SK-N-SH (cell line): Measurements from ENCODE around the gene NTRK3. TPM values are rescaled to one million over a fixed set of nuclear protein-coding genes. Genes with fewer than 3 reads are reported as not detected.

Experiments used
- CTCF ChIA-PET: fragments of 300-600, 350-600 bp; formaldehyde crosslinking; extraction: SDS; loops from one replicate; lab custom pipeline; 2021; lab: Yijun Ruan, JAX
- POLR2A ChIA-PET: fragments of 350-600 bp; sonication (Branson Sonifier 250); formaldehyde crosslinking; extraction: SDS; loops from one replicate; lab custom pipeline; 2020; ENCODE audit warnings: antibody characterized with exemption, inconsistent platforms; lab: Yijun Ruan, JAX
- DNase-seq: peaks from one replicate; pipeline ENCODE4 v3.0.0; 2012
- H2AFZ ChIP-seq: fragments of 200-600 bp; sonication (generic); 2 replicates; pipeline ENCODE4 v1.8.1; 2016; ENCODE audit warnings: antibody characterized with exemption, mild to moderate bottlenecking, low read depth
- H3F3A ChIP-seq: fragments of 200-600 bp; sonication (generic); replicated peaks from 2 replicates; pipeline ENCODE3; 2016; ENCODE audit warnings: antibody characterized with exemption, mild to moderate bottlenecking; ENCODE audit not compliant: insufficient read depth
- H3K27ac ChIP-seq, 2 experiments: fragments of 200-500 bp in 1 of 2; fragments of 200-600 bp in 1 of 2; sonication (Bioruptor generic) in 1 of 2; sonication (generic), shearing (Covaris generic) in 1 of 2; 2 replicates each; pipeline versions ENCODE4 v1.5.1 to v1.6.1; 2014 to 2016; ENCODE audit warnings: low read depth in 2 of 2, inconsistent platforms in 1 of 2, low read length in 1 of 2, mild to moderate bottlenecking in 1 of 2, mixed read lengths in 1 of 2
- H3K27me3 ChIP-seq: fragments of 200-600 bp; sonication (generic), shearing (Covaris generic); 2 replicates; pipeline ENCODE4 v1.6.1; 2016; ENCODE audit warnings: mixed run types; ENCODE audit not compliant: insufficient read depth
- H3K36me3 ChIP-seq, 2 experiments: fragments of 200-500 bp in 1 of 2; fragments of 200-600 bp in 1 of 2; sonication (Bioruptor generic) in 1 of 2; sonication (generic) in 1 of 2; replicated peaks in 1 of 2; 2 replicates each; pipeline versions ENCODE3 to v1.5.1; 2014 to 2016; ENCODE audit warnings: low read length in 1 of 2, mild to moderate bottlenecking in 1 of 2; ENCODE audit not compliant: insufficient read depth in 2 of 2, control insufficient read depth in 1 of 2
- H3K4me1 ChIP-seq, 2 experiments: fragments of 200-500 bp in 1 of 2; fragments of 200-600 bp in 1 of 2; sonication (Bioruptor generic) in 1 of 2; sonication (generic), shearing (Covaris generic) in 1 of 2; 2 replicates each; pipeline versions ENCODE4 v1.5.1 to v1.6.1; 2014 to 2016; ENCODE audit warnings: low read depth in 1 of 2, low read length in 1 of 2, mixed run types in 1 of 2; ENCODE audit not compliant: insufficient read depth in 2 of 2, control insufficient read depth in 1 of 2
- H3K4me2 ChIP-seq: fragments of 200-600 bp; sonication (generic), shearing (Covaris generic); 2 replicates; pipeline ENCODE4 v1.6.1; 2017; ENCODE audit warnings: mixed run types
- H3K4me3 ChIP-seq, 2 experiments: fragments of 200-500 bp in 1 of 2; fragments of 200-600 bp in 1 of 2; sonication (Bioruptor generic) in 1 of 2; sonication (generic), shearing (Covaris generic) in 1 of 2; 2 replicates each; pipeline versions ENCODE4 v1.5.1 to v1.8.1; 2014 to 2016; ENCODE audit warnings: low read depth in 2 of 2, inconsistent platforms in 1 of 2, low read length in 1 of 2, mild to moderate bottlenecking in 1 of 2, mixed read lengths in 1 of 2, moderate library complexity in 1 of 2
- H3K79me2 ChIP-seq: fragments of 200-600 bp; sonication (generic); 2 replicates; pipeline ENCODE4 v1.8.1; 2017; ENCODE audit warnings: mild to moderate bottlenecking; ENCODE audit not compliant: insufficient read depth
- H3K9ac ChIP-seq: fragments of 200-600 bp; sonication (generic); 2 replicates; pipeline ENCODE4 v1.6.1; 2017; ENCODE audit warnings: mixed run types
- H3K9me2 ChIP-seq: fragments of 200-600 bp; sonication (generic); 2 replicates; pipeline ENCODE4 v1.6.1; 2017; ENCODE audit warnings: mixed run types
- H3K9me3 ChIP-seq: fragments of 200-600 bp; sonication (generic); 2 replicates; pipeline ENCODE4 v1.6.1; 2017; ENCODE audit warnings: mixed run types, mild to moderate bottlenecking, moderate library complexity
- H4K20me1 ChIP-seq: fragments of 200-600 bp; sonication (generic); 2 replicates; pipeline ENCODE4 v1.6.1; 2017; ENCODE audit warnings: mild to moderate bottlenecking, mixed run types; ENCODE audit not compliant: insufficient read depth
- ELF1 ChIP-seq: IDR thresholded peaks from 2 replicates; pipeline ENCODE4 v1.4.0; 2012
- EZH2phosphoT487 ChIP-seq: fragments of 200-600 bp; sonication (generic); IDR thresholded peaks from 2 replicates; pipeline ENCODE4 v1.6.1; 2017; ENCODE audit warnings: low read depth, mixed run types, mild to moderate bottlenecking, antibody characterized with exemption, moderate library complexity, borderline replicate concordance
- FOXJ3 ChIP-seq: sonication (generic); formaldehyde crosslinking; IDR thresholded peaks from 2 replicates; pipeline ENCODE4 v1.5.1; 2020; ENCODE audit warnings: mild to moderate bottlenecking, missing genetic modification reagents
- MXI1 ChIP-seq: IDR thresholded peaks from 2 replicates; pipeline ENCODE4 v1.6.1; 2012; ENCODE audit warnings: mild to moderate bottlenecking, low read depth, low read length, improper control_type of control experiment
- NFIC ChIP-seq: IDR thresholded peaks from 2 replicates; pipeline ENCODE4 v1.4.0; 2012; ENCODE audit warnings: borderline replicate concordance
- RCOR1 ChIP-seq: fragments of 150-350 bp; IDR thresholded peaks from 2 replicates; pipeline ENCODE4 v1.6.1; 2017; ENCODE audit warnings: antibody characterized with exemption, low read length
- RXRA ChIP-seq: IDR thresholded peaks from 2 replicates; pipeline ENCODE4 v1.4.0; 2012; ENCODE audit warnings: low read depth, mild to moderate bottlenecking, borderline replicate concordance
- SIN3A ChIP-seq: IDR thresholded peaks from 2 replicates; pipeline ENCODE4 v1.6.1; 2012; ENCODE audit warnings: low read depth, mild to moderate bottlenecking, low read length, moderate library complexity, borderline replicate concordance
- SMC3 ChIP-seq: IDR thresholded peaks from 2 replicates; pipeline ENCODE4 v1.6.1; 2012; ENCODE audit warnings: low read depth, low read length, improper control_type of control experiment
- TAF1 ChIP-seq: IDR thresholded peaks from 2 replicates; pipeline ENCODE4 v1.6.1; 2012; ENCODE audit warnings: low read depth, mild to moderate bottlenecking, low read length, moderate library complexity, borderline replicate concordance
- TCF12 ChIP-seq: IDR thresholded peaks from 2 replicates; pipeline ENCODE4 v1.4.0; 2012
- TEAD4 ChIP-seq: IDR thresholded peaks from 2 replicates; pipeline ENCODE4 v1.4.0; 2012; ENCODE audit warnings: mild to moderate bottlenecking, borderline replicate concordance; ENCODE audit not compliant: insufficient read depth
- YY1 ChIP-seq: IDR thresholded peaks from 2 replicates; pipeline ENCODE4 v1.4.0; 2012; ENCODE audit warnings: low read depth, mild to moderate bottlenecking
- WGBS: methylation state at CpG from one replicate; pipeline ENCODE4 v1.1.6; 2017; ENCODE audit warnings: low lambda C conversion rate; 5-methylcytosine and 5-hydroxymethylcytosine counted together
- polyA plus RNA-seq, 3 experiments: library from polyadenylated mRNA; depleted of rRNA; stranded (reverse); fragments of >200 nt; gene quantifications; 2 replicates each; pipeline ENCODE4 v1.2.3, GENCODE V29; 2012
- TF ChIP-seq, protein P1 (sequence below): IDR thresholded peaks from 2 replicates; pipeline ENCODE4 v1.6.1; 2012; ENCODE audit warnings: mild to moderate bottlenecking, low read depth, low read length, moderate library complexity
- TF ChIP-seq, protein P2 (sequence below): fragments of 150-350 bp; IDR thresholded peaks from 2 replicates; pipeline ENCODE4 v1.6.1; 2016; ENCODE audit warnings: mild to moderate bottlenecking, low read depth, low read length
- TF ChIP-seq, protein P3 (sequence below): IDR thresholded peaks from 2 replicates; pipeline ENCODE4 v1.4.0; 2012; ENCODE audit warnings: low read depth
- TF ChIP-seq, protein P4 (sequence below): IDR thresholded peaks from 2 replicates; pipeline ENCODE4 v1.4.0; 2012; ENCODE audit warnings: low read depth, borderline replicate concordance

NTRK3 gene
- polyA plus RNA-seq, 1 of the 3 experiments (the other 2 are of a cell fraction), result 2.6 TPM

DNA sequence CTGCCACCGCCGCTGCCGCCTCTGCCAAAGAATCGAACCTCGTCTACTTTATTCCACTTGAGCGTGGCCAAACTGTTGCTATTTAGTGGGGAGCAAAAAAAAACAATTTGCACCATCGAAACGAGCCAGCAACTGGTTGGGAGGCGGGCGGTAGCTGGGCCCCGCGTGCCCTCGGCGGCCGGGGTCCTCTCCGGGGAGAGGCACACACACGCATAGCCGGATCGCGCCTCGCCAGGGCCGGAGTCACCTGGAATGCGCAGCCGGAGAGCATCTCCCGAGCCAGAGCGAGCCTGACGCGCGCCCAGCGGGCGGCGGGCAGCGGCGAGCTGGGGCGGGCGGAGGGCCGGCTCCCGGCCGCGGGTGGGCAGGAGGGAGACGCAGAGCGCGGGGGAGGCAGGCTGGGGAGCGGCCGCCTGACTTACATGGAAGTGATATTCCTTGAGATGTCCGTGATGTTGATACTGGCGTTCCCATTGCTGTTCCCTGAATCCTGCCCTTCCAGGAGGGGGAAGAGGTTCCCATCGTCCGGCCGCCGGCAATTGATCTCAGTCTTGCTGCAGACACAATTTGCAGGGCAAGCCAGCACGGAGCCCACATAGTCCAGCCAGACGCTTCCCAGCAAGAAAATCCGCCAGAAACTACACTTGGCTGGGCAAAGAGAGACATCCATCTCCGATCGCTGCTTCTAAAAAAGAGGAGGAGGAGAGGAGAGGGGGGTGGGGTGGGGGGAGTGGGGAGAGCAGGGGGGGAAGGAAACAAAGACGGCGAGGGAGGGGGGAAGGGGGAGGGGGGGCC, 858 bp downstream of the NTRK3 start (continued):
- TF ChIP-seq, protein P1, sequence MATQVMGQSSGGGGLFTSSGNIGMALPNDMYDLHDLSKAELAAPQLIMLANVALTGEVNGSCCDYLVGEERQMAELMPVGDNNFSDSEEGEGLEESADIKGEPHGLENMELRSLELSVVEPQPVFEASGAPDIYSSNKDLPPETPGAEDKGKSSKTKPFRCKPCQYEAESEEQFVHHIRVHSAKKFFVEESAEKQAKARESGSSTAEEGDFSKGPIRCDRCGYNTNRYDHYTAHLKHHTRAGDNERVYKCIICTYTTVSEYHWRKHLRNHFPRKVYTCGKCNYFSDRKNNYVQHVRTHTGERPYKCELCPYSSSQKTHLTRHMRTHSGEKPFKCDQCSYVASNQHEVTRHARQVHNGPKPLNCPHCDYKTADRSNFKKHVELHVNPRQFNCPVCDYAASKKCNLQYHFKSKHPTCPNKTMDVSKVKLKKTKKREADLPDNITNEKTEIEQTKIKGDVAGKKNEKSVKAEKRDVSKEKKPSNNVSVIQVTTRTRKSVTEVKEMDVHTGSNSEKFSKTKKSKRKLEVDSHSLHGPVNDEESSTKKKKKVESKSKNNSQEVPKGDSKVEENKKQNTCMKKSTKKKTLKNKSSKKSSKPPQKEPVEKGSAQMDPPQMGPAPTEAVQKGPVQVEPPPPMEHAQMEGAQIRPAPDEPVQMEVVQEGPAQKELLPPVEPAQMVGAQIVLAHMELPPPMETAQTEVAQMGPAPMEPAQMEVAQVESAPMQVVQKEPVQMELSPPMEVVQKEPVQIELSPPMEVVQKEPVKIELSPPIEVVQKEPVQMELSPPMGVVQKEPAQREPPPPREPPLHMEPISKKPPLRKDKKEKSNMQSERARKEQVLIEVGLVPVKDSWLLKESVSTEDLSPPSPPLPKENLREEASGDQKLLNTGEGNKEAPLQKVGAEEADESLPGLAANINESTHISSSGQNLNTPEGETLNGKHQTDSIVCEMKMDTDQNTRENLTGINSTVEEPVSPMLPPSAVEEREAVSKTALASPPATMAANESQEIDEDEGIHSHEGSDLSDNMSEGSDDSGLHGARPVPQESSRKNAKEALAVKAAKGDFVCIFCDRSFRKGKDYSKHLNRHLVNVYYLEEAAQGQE, result no peak
- TF ChIP-seq, all 33 proteins: peak for 0

DNA sequence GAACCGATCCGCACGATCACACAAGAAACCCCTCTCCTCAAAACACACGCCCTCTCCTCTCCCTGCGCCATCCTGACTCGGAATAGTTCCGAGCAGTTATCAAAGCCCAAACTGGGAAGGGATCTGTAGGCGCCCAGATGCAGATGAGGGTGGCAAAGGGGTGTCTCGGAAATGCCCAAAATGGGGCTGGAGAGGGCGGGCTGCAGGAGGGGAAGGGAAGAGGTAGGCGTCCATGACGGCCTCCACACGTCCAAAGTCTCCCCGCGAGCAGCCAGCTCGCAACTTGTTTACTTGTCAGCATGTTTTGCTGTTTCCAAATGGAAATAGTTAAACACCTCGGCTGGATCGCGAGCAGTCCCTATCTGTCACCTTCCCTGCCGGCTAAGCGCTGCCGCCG, 1.5 kb downstream of the NTRK3 start:
- Histone ChIP-seq H3K79me2 (no peaks in the 10 kb centered on the region), H3K36me3 (no peaks in the 10 kb centered on the region), H3K4me1 (peaks cover 0 to 18% of the 10 kb centered on the region in 2 experiments; a peak in 1 of 4 replicates), H3K9me2 (no peaks in the 10 kb centered on the region), H4K20me1 (no peaks in the 10 kb centered on the region), H2AFZ (no peak overlapping the region), H3F3A (no peaks in the 10 kb centered on the region), H3K27me3 (peaks cover 32% of the 10 kb centered on the region; the same call in 1 of the 2 replicates), H3K9me3 (no peaks in the 10 kb centered on the region), H3K9ac (no peak overlapping the region), H3K4me3 (peak overlapping the region; percentile 37 to 60; a peak in 3 of 4 replicates), H3K4me2 (peak overlapping the region; percentile 95), H3K27ac (no peak overlapping the region)
- 5% methylated on average over 22 of the region's 23 CpGs for WGBS
- POLR2A ChIA-PET, result no interaction called here
- CTCF ChIA-PET, result interaction anchor here (3.1 to 16.7 kb wide), 3 partner anchors 9 to 197 kb away, joined by 28 to 195 read pairs (median 30); no protein-coding TSS in a partner anchor
- TF ChIP-seq MXI1, result no peak
- TF ChIP-seq, protein P2, sequence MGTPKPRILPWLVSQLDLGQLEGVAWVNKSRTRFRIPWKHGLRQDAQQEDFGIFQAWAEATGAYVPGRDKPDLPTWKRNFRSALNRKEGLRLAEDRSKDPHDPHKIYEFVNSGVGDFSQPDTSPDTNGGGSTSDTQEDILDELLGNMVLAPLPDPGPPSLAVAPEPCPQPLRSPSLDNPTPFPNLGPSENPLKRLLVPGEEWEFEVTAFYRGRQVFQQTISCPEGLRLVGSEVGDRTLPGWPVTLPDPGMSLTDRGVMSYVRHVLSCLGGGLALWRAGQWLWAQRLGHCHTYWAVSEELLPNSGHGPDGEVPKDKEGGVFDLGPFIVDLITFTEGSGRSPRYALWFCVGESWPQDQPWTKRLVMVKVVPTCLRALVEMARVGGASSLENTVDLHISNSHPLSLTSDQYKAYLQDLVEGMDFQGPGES, result no peak
- TF ChIP-seq, protein P3, sequence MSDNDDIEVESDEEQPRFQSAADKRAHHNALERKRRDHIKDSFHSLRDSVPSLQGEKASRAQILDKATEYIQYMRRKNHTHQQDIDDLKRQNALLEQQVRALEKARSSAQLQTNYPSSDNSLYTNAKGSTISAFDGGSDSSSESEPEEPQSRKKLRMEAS, result no peak
- no peak for TF ChIP-seq SIN3A
- TF ChIP-seq, protein P1, result no peak
- TF ChIP-seq TEAD4, result no peak
- no peak for TF ChIP-seq TCF12
- no peak for TF ChIP-seq YY1
- no peak for TF ChIP-seq SMC3
- no peak for TF ChIP-seq RXRA
- TF ChIP-seq RCOR1, result no peak
- TF ChIP-seq, protein P4, sequence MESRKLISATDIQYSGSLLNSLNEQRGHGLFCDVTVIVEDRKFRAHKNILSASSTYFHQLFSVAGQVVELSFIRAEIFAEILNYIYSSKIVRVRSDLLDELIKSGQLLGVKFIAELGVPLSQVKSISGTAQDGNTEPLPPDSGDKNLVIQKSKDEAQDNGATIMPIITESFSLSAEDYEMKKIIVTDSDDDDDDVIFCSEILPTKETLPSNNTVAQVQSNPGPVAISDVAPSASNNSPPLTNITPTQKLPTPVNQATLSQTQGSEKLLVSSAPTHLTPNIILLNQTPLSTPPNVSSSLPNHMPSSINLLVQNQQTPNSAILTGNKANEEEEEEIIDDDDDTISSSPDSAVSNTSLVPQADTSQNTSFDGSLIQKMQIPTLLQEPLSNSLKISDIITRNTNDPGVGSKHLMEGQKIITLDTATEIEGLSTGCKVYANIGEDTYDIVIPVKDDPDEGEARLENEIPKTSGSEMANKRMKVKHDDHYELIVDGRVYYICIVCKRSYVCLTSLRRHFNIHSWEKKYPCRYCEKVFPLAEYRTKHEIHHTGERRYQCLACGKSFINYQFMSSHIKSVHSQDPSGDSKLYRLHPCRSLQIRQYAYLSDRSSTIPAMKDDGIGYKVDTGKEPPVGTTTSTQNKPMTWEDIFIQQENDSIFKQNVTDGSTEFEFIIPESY, result no peak
- TF ChIP-seq ELF1, result no peak
- TF ChIP-seq EZH2phosphoT487, result no peak
- TF ChIP-seq FOXJ3 (CRISPR knock-in tag), result no peak
- no peak for TF ChIP-seq NFIC
- TF ChIP-seq TAF1, result no peak
- TF ChIP-seq, all 33 proteins: peak for 0
- no peak for DNase-seq
